ENCODE measurements around the gene TOLLIP.

Gene TOLLIP

GRCh38 chr11:1234771-1235305 is 74.6 kb downstream of the TOLLIP start:
- Histone ChIP-seq H3F3A (ENCODE audit: control insufficient read depth, insufficient read depth) (no peaks in the 10 kb centered on the region), H3K79me2 (ENCODE audit: control insufficient read depth, low read length) (no peaks in the 10 kb centered on the region), H4K20me1 (ENCODE audit: control insufficient read depth, insufficient read depth, low read depth, low read length) (no peaks in the 10 kb centered on the region), H3K9me3 (ENCODE audit: control insufficient read depth, insufficient read depth, low read length) (no peaks in the 10 kb centered on the region), H3K4me3 (ENCODE audit: low read length) (no peak overlapping the region), H3K4me1 (ENCODE audit: control insufficient read depth, low read length) (no peaks in the 10 kb centered on the region), H3K4me2 (ENCODE audit: low read length) (no peak overlapping the region), H3K27ac (ENCODE audit: low read depth, low read length) (no peak overlapping the region), H3K9me2 (replicated peaks; ENCODE audit: control insufficient read depth, low read length) (no peaks in the 10 kb centered on the region), H3K27me3 (ENCODE audit: control insufficient read depth, low read length) (no peaks in the 10 kb centered on the region), H3K36me3 (ENCODE audit: control insufficient read depth, low read length) (no peaks in the 10 kb centered on the region)
- TF ChIP-seq CTCF (IDR thresholded peaks at IDR 0.05; ENCODE audit: low read depth, low read length, poor library complexity, severe bottlenecking) (no peak), EZH2phosphoT487 (IDR thresholded peaks at IDR 0.05; ENCODE audit: borderline replicate concordance, low read length) (no peak)

GRCh38 chr11:1234054-1234720 is 75.2 kb downstream of the TOLLIP start:
- Histone ChIP-seq H3K27me3 (ENCODE audit: control insufficient read depth, low read length) (no peaks in the 10 kb centered on the region), H3K27ac (ENCODE audit: low read depth, low read length) (no peak overlapping the region), H3K9me3 (ENCODE audit: control insufficient read depth, insufficient read depth, low read length) (no peaks in the 10 kb centered on the region), H3K79me2 (ENCODE audit: control insufficient read depth, low read length) (no peaks in the 10 kb centered on the region), H3K9me2 (replicated peaks; ENCODE audit: control insufficient read depth, low read length) (no peaks in the 10 kb centered on the region), H3K4me3 (ENCODE audit: low read length) (no peak overlapping the region), H3K36me3 (ENCODE audit: control insufficient read depth, low read length) (no peaks in the 10 kb centered on the region), H3F3A (ENCODE audit: control insufficient read depth, insufficient read depth) (no peaks in the 10 kb centered on the region), H3K4me2 (ENCODE audit: low read length) (no peak overlapping the region), H4K20me1 (ENCODE audit: control insufficient read depth, insufficient read depth, low read depth, low read length) (no peaks in the 10 kb centered on the region), H3K4me1 (ENCODE audit: control insufficient read depth, low read length) (no peaks in the 10 kb centered on the region)
- TF ChIP-seq CTCF (IDR thresholded peaks at IDR 0.05; ENCODE audit: low read depth, low read length, poor library complexity, severe bottlenecking), result no peak
- TF ChIP-seq EZH2phosphoT487 (IDR thresholded peaks at IDR 0.05; ENCODE audit: borderline replicate concordance, low read length), result no peak

- TF ChIP-seq CTCF (IDR thresholded peaks at IDR 0.05; ENCODE audit: low read depth, low read length, poor library complexity, severe bottlenecking) (no peak), EZH2phosphoT487 (IDR thresholded peaks at IDR 0.05; ENCODE audit: borderline replicate concordance, low read length) (no peak)
- Histone ChIP-seq H3K9me2 (replicated peaks; ENCODE audit: control insufficient read depth, low read length) (no peaks in the 10 kb centered on the region), H3K4me1 (ENCODE audit: control insufficient read depth, low read length) (no peaks in the 10 kb centered on the region), H3F3A (ENCODE audit: control insufficient read depth, insufficient read depth) (no peaks in the 10 kb centered on the region), H3K4me3 (ENCODE audit: low read length) (no peak overlapping the region), H3K4me2 (ENCODE audit: low read length) (no peak overlapping the region), H4K20me1 (ENCODE audit: control insufficient read depth, insufficient read depth, low read depth, low read length) (no peaks in the 10 kb centered on the region), H3K79me2 (ENCODE audit: control insufficient read depth, low read length) (no peaks in the 10 kb centered on the region), H3K36me3 (ENCODE audit: control insufficient read depth, low read length) (no peaks in the 10 kb centered on the region), H3K27ac (ENCODE audit: low read depth, low read length) (no peak overlapping the region), H3K27me3 (ENCODE audit: control insufficient read depth, low read length) (no peaks in the 10 kb centered on the region), H3K9me3 (ENCODE audit: control insufficient read depth, insufficient read depth, low read length) (no peaks in the 10 kb centered on the region)
Measured at GRCh38 chr11:1233351-1234053, 75.9 kb downstream of the TOLLIP start.

All from DOHH2 (cell line).